ENCODE measurements around the gene FGF7.
"Not testable (repeated sequence)": the region's sequence is repeated elsewhere in the genome, so short reads cannot be mapped to it uniquely, and the experiment has no call there.

Gene FGF7

GRCh38 chr15:49501586-49501985, 78.5 kb downstream of the FGF7 start:
- DNase-seq = no peak

- DNase-seq = no peak
These were observed 83.3 kb downstream of the FGF7 start for GRCh38 chr15:49506341-49506740.

DNA sequence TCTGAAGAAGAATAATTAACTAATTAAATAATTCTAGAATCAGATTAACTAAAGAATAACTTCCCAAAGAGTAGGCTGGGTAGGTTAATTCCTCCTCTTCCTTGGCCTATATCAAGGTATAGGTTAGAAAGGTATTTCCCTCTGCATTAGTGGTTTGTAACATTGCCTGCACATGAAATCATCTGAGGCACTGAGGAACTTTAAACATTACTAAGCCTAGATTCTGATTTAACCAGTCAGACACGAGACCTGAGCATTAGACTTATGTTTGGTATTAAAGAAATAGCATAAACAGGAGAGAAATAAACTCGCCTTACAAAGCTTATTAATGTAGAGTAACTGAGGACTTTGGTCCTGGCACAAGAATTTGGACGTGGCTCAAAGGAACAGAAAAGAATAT, 84.2 kb downstream of the FGF7 start:
- no peak for DNase-seq

DNA sequence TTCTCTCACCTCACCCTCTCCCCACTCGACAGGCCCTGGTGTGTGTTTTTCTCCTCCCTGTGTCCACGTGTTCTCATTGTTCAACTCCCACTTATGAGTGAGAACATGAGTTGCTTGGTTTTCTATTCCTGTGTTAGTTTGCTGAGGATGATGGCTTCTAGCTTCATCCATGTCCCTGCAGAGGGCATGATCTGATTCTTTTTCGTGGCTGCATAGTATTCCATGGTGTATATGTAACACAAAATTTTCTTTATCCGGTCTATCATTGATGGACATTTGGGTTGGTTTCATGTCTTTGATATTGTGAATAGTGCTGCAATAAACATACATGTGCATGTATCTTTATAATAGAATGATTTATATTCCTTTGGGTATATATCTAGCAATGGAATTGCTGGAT, 89.7 kb downstream of the FGF7 start:
- DNase-seq = not testable (repeated sequence)

DNA sequence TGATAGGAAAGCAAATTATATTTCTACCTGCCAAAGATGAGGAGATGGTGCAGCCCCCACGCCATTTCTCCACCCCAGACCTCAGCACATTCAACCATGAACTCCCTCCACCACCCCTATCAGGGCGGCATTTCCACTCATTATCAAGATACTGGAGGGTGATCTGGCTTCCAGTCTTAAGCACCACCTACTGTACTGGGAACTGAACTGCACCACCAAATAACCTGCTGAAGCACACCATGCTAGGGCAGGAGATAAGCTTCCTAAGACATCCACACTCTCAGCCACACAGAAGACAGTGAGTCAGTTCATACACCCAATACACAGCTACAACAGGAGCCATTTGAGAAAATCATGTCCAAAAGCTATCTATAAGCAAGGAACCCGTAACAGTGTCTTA, 98.8 kb downstream of the FGF7 start:
- no peak for DNase-seq

DNA sequence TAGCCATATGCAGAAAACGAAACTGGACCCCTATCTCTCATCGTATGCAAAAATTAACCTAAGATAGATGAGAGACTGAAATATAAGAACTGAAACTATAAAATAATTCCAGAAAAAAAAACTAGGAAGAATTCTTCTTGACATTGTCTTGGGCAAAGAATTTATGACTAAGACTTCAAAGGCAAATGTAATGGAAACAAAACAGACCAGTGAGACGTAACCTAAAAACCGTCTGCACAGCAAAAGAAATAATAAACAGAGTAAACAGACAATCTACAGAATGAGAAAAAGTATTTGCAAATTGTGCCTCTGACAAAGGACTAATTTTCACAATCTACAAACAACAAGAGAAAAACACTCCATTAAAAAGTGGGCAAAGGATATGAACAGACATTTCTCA, 105.2 kb downstream of the FGF7 start:
- no peak for DNase-seq

GRCh38 chr15:49530092-49530491, 107.0 kb downstream of the FGF7 start:
- DNase-seq = no peak
